ENCODE data around the gene GAMT. TPM values are rescaled to one million over a fixed set of nuclear protein-coding genes. Genes with fewer than 3 reads are reported as not detected.

The GAMT gene
- total and polyA plus RNA-seq, 2 donors, result 10.3 to 18.5 TPM

GRCh38 chr19:1395194-1396018, 5.9 kb downstream of the GAMT start:
- H3K27ac ChIP-seq (ENCODE audit: low read depth), result no peak overlapping the region
- no peaks in the 10 kb centered on the region for H3K4me1 ChIP-seq (ENCODE audit: insufficient read depth)
- DNase-seq (ENCODE audit: extremely low spot score), result no peak
- no peak overlapping the region for H3K4me3 ChIP-seq (ENCODE audit: low read depth, low read length)
- WGBS, result 78% methylated on average over 52 of the region's 52 CpGs
- no peaks in the 10 kb centered on the region for H3K36me3 ChIP-seq (ENCODE audit: insufficient read depth)

DNA sequence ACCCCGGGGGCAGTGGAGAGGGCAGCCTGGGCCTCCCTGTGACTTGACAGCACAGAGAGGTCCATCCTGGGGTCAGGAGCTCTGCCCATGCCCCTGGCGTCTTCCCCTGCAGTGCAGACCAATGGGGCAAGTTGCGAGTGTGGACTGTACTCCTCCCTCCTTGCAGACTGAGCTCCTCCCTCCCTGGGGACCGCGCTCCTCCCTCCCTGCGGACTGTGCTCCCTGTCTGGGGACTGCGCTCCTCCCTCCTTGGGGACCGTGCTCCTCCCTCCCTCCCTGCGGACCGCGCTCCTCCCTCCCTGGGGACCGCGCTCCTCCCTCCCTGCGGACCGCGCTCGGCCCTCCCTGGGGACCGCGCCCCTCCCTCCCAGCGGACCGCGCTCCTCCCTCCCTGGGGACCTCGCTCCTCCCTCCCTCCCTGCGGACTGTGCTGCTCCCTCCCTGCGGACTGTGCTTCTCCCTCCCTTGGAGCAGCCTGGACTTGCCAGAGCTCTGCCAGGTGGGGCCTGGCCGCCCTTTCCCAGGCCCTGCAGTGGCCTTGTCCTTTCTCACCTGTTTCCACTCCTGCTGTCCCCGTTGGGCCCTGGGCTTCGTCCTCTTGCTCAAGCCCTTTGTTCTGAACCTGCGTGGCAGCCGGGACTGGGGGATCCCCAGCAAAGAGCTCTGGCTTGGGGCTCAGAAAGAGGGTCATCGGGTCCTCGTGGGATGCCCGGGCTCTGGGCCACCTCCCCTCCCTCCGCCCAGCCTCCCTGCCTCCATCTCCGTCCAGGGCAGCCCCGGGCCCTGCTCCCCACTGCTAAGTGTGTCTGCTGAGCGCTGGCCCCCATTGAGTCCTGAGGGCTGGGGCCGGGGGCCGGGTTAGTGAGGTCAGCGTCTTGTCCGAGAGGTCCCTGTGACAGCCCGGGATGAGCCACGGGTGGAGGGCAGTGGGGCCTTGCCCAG, 6.8 kb downstream of the GAMT start:
- WGBS, result 60% methylated on average over 43 of the region's 43 CpGs
- Histone ChIP-seq H3K27ac (ENCODE audit: low read depth) (no peak overlapping the region), H3K36me3 (ENCODE audit: insufficient read depth) (no peaks in the 10 kb centered on the region), H3K4me3 (ENCODE audit: low read depth, low read length) (no peak overlapping the region), H3K4me1 (ENCODE audit: insufficient read depth) (no peaks in the 10 kb centered on the region)
- DNase-seq (ENCODE audit: extremely low spot score), result no peak

DNA sequence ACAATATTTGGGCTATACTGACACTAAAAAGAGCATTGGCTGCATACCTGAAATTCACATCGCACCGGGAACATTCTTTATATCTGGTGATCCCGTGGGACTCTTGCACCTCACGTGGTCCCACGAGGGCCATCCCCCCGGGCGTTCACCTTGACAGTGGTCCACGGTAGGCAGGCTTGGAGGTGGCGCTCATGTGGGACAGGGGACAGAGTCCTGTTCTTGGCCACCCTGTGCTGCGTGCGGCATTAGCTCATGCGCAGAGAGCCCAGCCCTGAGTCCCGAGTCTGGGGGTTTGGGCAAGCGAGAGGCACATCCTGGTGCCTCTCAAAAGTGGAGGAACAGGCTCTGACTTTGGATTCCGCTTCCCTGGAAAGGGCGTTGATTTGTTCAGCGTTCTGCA, 7.5 kb downstream of the GAMT start:
- H3K27ac ChIP-seq (ENCODE audit: low read depth), result no peak overlapping the region
- H3K4me1 ChIP-seq (ENCODE audit: insufficient read depth), result no peaks in the 10 kb centered on the region
- no peaks in the 10 kb centered on the region for H3K36me3 ChIP-seq (ENCODE audit: insufficient read depth)
- 87% methylated on average over 17 of the region's 17 CpGs for WGBS
- H3K4me3 ChIP-seq (ENCODE audit: low read depth, low read length), result no peak overlapping the region
- no peak for DNase-seq (ENCODE audit: extremely low spot score)

DNA sequence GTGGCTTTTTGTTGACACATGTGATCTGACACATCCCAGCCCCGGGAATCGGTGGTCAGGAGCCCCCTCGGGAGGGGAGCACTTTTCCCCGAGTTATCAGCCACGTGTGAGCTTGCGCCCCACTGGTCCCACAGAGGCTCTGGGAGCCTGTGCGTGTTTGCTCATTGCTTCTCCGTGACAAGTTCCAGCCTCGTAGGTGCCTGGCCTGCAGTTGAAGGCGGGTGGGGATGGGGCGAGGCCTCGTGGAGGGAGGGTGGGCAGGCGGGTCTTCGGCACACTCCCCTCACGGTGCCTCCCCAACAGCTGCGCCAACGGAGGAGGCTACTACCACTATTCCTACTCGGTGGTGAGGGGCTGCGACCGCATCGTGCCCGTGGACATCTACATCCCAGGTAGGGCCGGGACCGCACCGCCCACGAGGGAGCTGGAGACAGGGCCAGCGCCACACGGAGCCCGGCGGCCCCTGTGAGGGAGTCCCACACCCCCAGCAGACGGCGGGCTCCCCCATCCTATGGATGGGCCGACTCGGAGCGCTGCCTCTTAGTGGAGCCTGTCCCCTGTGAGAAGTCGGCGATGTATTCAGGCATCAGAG, 8.3 kb downstream of the GAMT start:
- no peak overlapping the region for H3K27ac ChIP-seq (ENCODE audit: low read depth)
- no peak for DNase-seq (ENCODE audit: extremely low spot score)
- no peak overlapping the region for H3K4me3 ChIP-seq (ENCODE audit: low read depth, low read length)
- no peaks in the 10 kb centered on the region for H3K4me1 ChIP-seq (ENCODE audit: insufficient read depth)
- 93% methylated on average over 37 of the region's 37 CpGs for WGBS
- H3K36me3 ChIP-seq (ENCODE audit: insufficient read depth), result no peaks in the 10 kb centered on the region

GRCh38 chr19:1392407-1392806, 8.9 kb downstream of the GAMT start:
- WGBS, result 93% methylated on average over 15 of the region's 15 CpGs
- H3K27ac ChIP-seq (ENCODE audit: low read depth), result no peak overlapping the region
- H3K4me3 ChIP-seq (ENCODE audit: low read depth, low read length), result no peak overlapping the region
- no peaks in the 10 kb centered on the region for H3K36me3 ChIP-seq (ENCODE audit: insufficient read depth)
- no peaks in the 10 kb centered on the region for H3K4me1 ChIP-seq (ENCODE audit: insufficient read depth)
- DNase-seq (ENCODE audit: extremely low spot score), result no peak

DNA sequence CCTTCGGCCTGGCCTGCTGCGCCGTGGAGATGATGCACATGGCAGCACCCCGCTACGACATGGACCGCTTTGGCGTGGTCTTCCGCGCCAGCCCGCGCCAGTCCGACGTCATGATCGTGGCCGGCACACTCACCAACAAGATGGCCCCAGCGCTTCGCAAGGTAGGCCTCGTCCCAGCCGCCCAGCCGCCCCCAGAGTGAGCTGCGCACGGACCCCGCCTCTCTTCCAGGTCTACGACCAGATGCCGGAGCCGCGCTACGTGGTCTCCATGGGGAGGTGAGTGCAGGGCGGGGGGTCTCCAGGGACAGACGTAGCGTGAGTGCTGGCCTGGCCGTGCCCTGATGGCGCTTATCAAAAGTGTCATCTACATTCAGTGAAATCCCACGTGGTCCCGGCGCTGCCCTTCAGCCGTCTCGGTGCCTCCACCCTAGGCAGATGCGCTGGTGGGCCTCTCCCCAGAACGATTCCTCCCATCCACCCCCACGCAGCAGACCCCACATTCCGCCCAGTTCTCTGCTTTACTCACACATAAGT, 10.4 kb downstream of the GAMT start:
- DNase-seq (ENCODE audit: extremely low spot score), result no peak
- Histone ChIP-seq H3K4me3 (ENCODE audit: low read depth, low read length) (no peak overlapping the region), H3K36me3 (ENCODE audit: insufficient read depth) (no peaks in the 10 kb centered on the region), H3K4me1 (ENCODE audit: insufficient read depth) (no peaks in the 10 kb centered on the region), H3K27ac (ENCODE audit: low read depth) (no peak overlapping the region)
- 92% methylated on average over 42 of the region's 42 CpGs for WGBS

- Histone ChIP-seq H3K4me1 (ENCODE audit: insufficient read depth) (no peaks in the 10 kb centered on the region), H3K36me3 (ENCODE audit: insufficient read depth) (no peaks in the 10 kb centered on the region), H3K4me3 (ENCODE audit: low read depth, low read length) (no peak overlapping the region), H3K27ac (ENCODE audit: low read depth) (no peak overlapping the region)
- 93% methylated on average over 39 of the region's 39 CpGs for WGBS
- no peak for DNase-seq (ENCODE audit: extremely low spot score)
Observed at GRCh38 chr19:1389033-1389940, 12.1 kb downstream of the GAMT start.

DNA sequence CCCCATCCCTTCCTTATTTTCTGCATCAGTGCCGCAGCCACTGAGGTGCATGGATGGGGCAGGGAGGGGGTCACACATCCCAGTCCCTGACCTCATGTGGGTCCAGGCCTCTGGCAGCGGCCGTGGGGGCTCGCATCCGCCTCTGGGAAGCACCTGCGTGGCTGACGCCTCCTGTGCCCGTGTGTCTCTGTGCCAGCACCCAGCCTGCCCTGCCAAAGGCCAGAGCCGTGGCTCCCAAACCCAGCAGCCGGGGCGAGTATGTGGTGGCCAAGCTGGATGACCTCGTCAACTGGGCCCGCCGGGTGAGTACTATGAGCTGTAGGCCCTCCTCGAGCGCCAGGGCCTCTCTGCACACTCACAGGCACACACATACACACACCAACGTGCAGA, 12.7 kb downstream of the GAMT start:
- no peak overlapping the region for H3K27ac ChIP-seq (ENCODE audit: low read depth)
- no peaks in the 10 kb centered on the region for H3K36me3 ChIP-seq (ENCODE audit: insufficient read depth)
- no peak for DNase-seq (ENCODE audit: extremely low spot score)
- WGBS, result 91% methylated on average over 17 of the region's 17 CpGs
- no peaks in the 10 kb centered on the region for H3K4me1 ChIP-seq (ENCODE audit: insufficient read depth)
- no peak overlapping the region for H3K4me3 ChIP-seq (ENCODE audit: low read depth, low read length)

DNA sequence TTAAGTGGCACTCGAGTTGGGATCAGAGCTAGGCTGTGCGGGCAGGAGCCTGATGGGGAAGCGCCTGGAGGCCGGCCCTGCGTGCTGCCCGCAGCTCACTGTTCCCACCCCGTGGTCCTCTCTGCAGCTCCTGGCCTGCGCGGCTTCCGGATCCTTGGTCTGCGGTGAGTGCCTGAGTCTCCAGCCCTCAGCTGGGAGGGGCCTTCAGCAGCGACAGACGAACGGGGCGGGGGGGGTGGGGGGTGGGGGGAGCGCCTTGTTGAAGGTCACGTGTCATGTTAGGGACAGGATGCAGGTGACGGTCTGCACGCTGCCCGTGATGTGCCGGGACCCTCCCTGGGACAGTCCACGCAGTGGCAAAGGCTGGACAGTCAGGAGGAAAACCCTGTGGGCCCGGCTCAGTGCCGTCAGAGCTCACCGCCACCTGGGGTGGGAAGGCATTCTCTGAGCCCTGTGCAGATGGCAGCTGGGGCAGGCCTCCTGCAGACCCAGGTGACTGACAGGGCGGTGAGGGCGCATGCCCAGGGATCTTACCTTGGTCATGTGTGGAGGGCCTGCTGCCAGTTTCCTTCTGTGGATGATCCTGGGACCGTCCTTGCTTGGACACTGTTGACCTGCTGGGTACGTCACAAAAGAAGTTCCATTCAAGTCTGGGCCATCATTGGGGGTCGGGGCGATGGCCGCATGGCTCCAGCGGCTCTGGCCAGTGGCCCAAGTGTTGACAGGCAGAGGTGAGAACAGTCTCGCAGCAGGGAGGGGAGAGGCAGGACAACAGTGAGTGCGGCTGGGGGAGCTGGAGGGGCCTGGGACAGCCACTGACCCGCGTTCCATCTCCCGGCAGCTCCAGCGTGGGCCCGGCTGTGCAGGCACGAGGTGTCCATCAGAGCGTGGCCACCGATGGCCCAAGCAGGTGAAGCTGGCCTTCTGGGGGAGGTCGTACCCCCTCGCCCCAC, 13.4 kb downstream of the GAMT start:
- no peaks in the 10 kb centered on the region for H3K36me3 ChIP-seq (ENCODE audit: insufficient read depth)
- no peak for DNase-seq (ENCODE audit: extremely low spot score)
- H3K4me1 ChIP-seq (ENCODE audit: insufficient read depth), result no peaks in the 10 kb centered on the region
- no peak overlapping the region for H3K27ac ChIP-seq (ENCODE audit: low read depth)
- H3K4me3 ChIP-seq (ENCODE audit: low read depth, low read length), result no peak overlapping the region
- 86% methylated on average over 45 of the region's 45 CpGs for WGBS

DNA sequence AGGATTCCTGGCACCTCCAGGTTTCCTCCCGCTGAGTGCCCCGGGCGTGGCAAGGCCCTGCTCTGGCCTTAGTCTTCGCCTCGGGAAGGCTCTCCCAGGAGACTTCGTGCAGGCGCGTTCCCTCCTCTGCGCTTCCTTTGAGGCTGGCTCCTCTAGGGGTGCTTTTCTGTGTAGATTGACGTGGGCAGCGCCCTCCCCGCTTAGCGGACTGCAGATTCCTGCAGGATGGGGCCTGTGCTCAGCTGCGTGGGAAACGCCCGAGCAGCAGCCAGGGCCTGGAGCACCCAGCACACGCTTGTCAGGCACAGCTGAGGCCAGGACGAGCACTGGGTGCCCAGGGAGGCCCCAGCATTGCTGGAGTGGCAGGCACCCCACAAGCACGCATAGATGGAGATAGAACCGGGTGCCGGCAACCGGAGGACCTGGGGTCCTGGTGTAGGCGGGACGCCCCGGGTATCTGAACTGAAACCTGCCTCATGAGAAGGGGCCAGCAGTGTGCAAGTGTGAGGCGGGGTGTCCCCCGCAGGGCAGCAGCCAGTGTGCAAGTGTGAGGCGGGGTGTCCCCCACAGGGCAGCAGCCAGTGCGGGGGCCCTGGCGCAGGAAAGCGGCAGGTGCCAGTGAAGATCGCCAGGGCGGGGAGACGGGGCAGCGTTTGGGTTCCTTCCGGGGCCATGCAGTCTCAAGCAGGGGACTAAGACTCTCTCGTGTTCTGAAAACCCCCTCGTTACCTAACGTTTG, 14.2 kb downstream of the GAMT start:
- Histone ChIP-seq H3K36me3 (ENCODE audit: insufficient read depth) (no peaks in the 10 kb centered on the region), H3K4me3 (ENCODE audit: low read depth, low read length) (no peak overlapping the region), H3K4me1 (ENCODE audit: insufficient read depth) (no peaks in the 10 kb centered on the region), H3K27ac (ENCODE audit: low read depth) (no peak overlapping the region)
- WGBS, result 89% methylated on average over 39 of the region's 39 CpGs
- DNase-seq (ENCODE audit: extremely low spot score), result no peak

DNA sequence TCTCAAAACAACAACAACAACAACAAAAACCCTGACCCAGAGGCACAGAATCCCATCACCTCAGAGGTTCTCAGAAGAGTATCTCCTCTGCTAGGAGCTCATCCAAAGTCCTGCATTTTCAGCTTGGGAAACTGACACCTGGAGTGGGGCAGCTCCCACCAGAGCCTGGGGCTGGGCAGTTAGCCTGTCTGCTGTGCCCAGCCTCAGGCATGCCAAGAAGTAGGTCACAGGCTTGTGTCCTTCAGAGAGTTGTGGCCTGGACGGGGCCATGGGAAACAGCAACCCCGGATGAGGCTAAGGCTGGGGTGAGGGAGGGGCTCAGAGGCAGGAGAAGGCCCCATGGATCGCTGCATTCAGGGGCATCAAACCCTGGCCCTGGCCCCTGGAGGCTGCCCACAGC, 15.5 kb downstream of the GAMT start:
- Histone ChIP-seq H3K27ac (ENCODE audit: low read depth) (no peak overlapping the region), H3K36me3 (ENCODE audit: insufficient read depth) (no peaks in the 10 kb centered on the region), H3K4me3 (ENCODE audit: low read depth, low read length) (no peak overlapping the region), H3K4me1 (ENCODE audit: insufficient read depth) (no peaks in the 10 kb centered on the region)
- DNase-seq (ENCODE audit: extremely low spot score), result no peak
- WGBS, result 90% methylated on average over 3 of the region's 3 CpGs
